Measurements from ENCODE around the gene RPA3. TPM values are rescaled to one million over a fixed set of nuclear protein-coding genes. Genes with fewer than 3 reads are reported as not detected.

Gene RPA3
- total and polyA plus RNA-seq, 9 of the 15 experiments (the other 6 are each of a cell fraction or from before 2014, with no cell fraction given): 68.5 to 265 (median 125) TPM

DNA sequence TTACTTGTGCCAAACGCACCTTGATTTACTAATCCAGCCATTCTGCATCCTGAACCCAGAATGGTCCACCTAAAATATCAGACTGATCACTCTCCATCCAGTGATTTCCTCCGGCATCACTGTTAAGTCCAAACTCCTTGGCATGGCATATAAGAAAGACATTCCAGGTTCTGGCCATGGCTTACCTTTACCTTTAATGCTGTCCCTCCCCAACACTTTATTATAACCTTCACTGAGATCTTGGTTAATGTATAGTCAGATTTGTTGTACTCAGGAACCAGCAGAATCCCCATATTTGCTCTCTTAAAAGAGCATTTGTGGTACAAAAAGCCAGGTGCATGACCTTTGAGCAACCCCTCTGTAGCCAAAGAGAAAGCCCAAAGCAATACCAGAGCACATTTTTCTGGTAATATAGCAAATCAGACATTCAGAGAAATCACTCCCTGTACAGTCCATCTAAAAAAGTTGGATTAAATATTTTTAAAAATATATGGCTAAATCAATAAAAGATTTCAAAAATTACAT is 67.7 kb downstream of the RPA3 start:
- H3K27me3 ChIP-seq (ENCODE audit: control insufficient read depth in 2 of 2, insufficient read depth in 2 of 2, low read length in 2 of 2): no peaks in the 10 kb centered on the region
- H3K9ac ChIP-seq (ENCODE audit: insufficient read depth in 1 of 2, low read depth in 2 of 2, low read length in 2 of 2): no peak overlapping the region
- no peak for DNase-seq (ENCODE audit: extremely low read depth in 1 of 4, low spot score in 3 of 4)
- no peaks in the 10 kb centered on the region for H3K9me1 ChIP-seq (ENCODE audit: control insufficient read depth, insufficient read depth, low read length)
- no peak overlapping the region for H2AFZ ChIP-seq (ENCODE audit: low read depth, low read length)
- ChIA-PET POLR2A (no interaction called here), CTCF (ENCODE audit: low intra/inter-chr PET ratio) (no interaction called here)
- no peaks in the 10 kb centered on the region for H3K9me3 ChIP-seq (replicated peaks; ENCODE audit: control insufficient read depth, insufficient read depth, low read depth, low read length)
- peaks cover 0 to 6% of the 10 kb centered on the region in 2 experiments; a peak in 2 of 5 replicates for H3K4me1 ChIP-seq (replicated peaks in 1 of 2; ENCODE audit: control insufficient read depth in 2 of 2, insufficient read depth in 2 of 2, low read length in 2 of 2)
- peaks cover 19% of the 10 kb centered on the region; the same call in 2 of the 3 replicates for H3K79me2 ChIP-seq (ENCODE audit: control insufficient read depth, insufficient read depth, low read length)
- no peak for ATAC-seq
- no peaks in the 10 kb centered on the region for H3K36me3 ChIP-seq (ENCODE audit: control insufficient read depth, insufficient read depth, low read length)
- no peak overlapping the region for H3K27ac ChIP-seq (ENCODE audit: extremely low read depth, low read depth, low read length)
- H3K4me3 ChIP-seq: no peak overlapping the region
- H4K20me1 ChIP-seq (replicated peaks; ENCODE audit: control insufficient read depth, insufficient read depth, low read length): no peaks in the 10 kb centered on the region
- in situ Hi-C loops (cut with MboI): no loop called here
- no TSS peak for BruUV-seq (replicated peaks)
- no peak overlapping the region for H3K4me2 ChIP-seq (ENCODE audit: insufficient read depth, low read length)
- intact Hi-C loops (cut with micrococcal nuclease): no loop called here
- 45% methylated on average over 2 of the region's 2 CpGs for WGBS (ENCODE audit: insufficient coverage, low coverage, missing lambda C conversion rate)
- FAIRE-seq: no peak
- TF ChIP-seq CBFA2T3 (IDR thresholded peaks at IDR 0.05) (no peak), CREBBP (IDR thresholded peaks at IDR 0.05; ENCODE audit: low read depth, low read length) (no peak), NR2C2 (CRISPR knock-in tag; IDR thresholded peaks at IDR 0.05) (no peak), NR2C2 (tag; IDR thresholded peaks at IDR 0.05) (no peak), FIP1L1 (IDR thresholded peaks at IDR 0.05; ENCODE audit: low read depth, low read length, poor library complexity, severe bottlenecking) (no peak), POLR2G (IDR thresholded peaks at IDR 0.05; ENCODE audit: low read depth, low read length) (no peak), ESRRA (IDR thresholded peaks at IDR 0.05; ENCODE audit: borderline replicate concordance, low read depth) (no peak), TBL1XR1 (IDR thresholded peaks at IDR 0.05; ENCODE audit: low read length in 2 of 2) (no peak), PURB (CRISPR knock-in tag; IDR thresholded peaks at IDR 0.05; ENCODE audit: low read depth) (no peak), THRAP3 (IDR thresholded peaks at IDR 0.05; ENCODE audit: borderline replicate concordance) (no peak), ZNF354B (CRISPR knock-in tag; IDR thresholded peaks at IDR 0.05) (no peak), ZNF232 (CRISPR knock-in tag; IDR thresholded peaks at IDR 0.05) (no peak)
- TF ChIP-seq, protein P1, sequence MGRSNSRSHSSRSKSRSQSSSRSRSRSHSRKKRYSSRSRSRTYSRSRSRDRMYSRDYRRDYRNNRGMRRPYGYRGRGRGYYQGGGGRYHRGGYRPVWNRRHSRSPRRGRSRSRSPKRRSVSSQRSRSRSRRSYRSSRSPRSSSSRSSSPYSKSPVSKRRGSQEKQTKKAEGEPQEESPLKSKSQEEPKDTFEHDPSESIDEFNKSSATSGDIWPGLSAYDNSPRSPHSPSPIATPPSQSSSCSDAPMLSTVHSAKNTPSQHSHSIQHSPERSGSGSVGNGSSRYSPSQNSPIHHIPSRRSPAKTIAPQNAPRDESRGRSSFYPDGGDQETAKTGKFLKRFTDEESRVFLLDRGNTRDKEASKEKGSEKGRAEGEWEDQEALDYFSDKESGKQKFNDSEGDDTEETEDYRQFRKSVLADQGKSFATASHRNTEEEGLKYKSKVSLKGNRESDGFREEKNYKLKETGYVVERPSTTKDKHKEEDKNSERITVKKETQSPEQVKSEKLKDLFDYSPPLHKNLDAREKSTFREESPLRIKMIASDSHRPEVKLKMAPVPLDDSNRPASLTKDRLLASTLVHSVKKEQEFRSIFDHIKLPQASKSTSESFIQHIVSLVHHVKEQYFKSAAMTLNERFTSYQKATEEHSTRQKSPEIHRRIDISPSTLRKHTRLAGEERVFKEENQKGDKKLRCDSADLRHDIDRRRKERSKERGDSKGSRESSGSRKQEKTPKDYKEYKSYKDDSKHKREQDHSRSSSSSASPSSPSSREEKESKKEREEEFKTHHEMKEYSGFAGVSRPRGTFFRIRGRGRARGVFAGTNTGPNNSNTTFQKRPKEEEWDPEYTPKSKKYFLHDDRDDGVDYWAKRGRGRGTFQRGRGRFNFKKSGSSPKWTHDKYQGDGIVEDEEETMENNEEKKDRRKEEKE (IDR thresholded peaks at IDR 0.05; ENCODE audit: borderline replicate concordance in 1 of 2, control insufficient read depth in 1 of 2, low read depth in 2 of 2, low read length in 1 of 2): no peak
- TF ChIP-seq, protein P2, sequence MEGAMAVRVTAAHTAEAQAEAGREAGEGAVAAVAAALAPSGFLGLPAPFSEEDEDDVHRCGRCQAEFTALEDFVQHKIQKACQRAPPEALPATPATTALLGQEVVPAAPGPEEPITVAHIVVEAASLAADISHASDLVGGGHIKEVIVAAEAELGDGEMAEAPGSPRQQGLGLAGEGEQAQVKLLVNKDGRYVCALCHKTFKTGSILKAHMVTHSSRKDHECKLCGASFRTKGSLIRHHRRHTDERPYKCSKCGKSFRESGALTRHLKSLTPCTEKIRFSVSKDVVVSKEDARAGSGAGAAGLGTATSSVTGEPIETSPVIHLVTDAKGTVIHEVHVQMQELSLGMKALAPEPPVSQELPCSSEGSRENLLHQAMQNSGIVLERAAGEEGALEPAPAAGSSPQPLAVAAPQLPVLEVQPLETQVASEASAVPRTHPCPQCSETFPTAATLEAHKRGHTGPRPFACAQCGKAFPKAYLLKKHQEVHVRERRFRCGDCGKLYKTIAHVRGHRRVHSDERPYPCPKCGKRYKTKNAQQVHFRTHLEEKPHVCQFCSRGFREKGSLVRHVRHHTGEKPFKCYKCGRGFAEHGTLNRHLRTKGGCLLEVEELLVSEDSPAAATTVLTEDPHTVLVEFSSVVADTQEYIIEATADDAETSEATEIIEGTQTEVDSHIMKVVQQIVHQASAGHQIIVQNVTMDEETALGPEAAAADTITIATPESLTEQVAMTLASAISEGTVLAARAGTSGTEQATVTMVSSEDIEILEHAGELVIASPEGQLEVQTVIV (CRISPR knock-in tag; IDR thresholded peaks at IDR 0.05; ENCODE audit: borderline replicate concordance): no peak
